NCI-H1105 treated with DMSO at 0.1 percent for 48 hours (cell line): Measurements from ENCODE around the gene ZNF366.

ENCODE experiments used
- DNase-seq: peaks from one replicate; lab custom pipeline; 2025; lab: John Stamatoyannopoulos, UW

ZNF366 gene

DNA sequence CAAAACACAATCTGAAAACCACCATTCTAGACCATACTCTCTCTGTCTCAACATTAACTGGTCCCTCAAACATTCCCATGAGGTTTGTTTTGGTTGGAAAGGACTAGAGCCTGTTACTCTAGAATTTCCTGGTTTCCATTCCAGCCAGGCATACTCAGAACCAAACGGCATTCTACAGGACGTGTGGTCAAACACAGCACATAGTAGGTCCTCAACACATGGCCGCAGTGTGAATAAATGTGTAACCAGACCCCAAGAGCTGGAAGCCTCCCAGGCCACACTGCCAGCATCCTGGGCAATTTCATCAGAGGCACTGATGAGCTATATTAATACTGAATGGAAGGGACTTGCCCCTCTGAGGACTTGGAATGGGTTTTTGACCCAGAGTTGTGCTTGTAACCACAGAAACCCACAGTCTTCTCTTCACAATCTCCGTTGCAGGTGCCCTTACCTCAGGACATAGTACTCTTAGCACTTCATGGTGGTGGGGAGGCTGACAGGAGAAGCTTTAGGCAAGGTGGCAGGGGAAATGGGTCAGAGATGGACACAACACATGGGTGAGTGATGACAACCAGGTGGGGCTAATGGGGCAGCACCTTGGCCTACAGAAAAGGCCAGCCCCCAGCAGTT lies 66.0 kb downstream of the ZNF366 start:
- DNase-seq, result no peak

DNA sequence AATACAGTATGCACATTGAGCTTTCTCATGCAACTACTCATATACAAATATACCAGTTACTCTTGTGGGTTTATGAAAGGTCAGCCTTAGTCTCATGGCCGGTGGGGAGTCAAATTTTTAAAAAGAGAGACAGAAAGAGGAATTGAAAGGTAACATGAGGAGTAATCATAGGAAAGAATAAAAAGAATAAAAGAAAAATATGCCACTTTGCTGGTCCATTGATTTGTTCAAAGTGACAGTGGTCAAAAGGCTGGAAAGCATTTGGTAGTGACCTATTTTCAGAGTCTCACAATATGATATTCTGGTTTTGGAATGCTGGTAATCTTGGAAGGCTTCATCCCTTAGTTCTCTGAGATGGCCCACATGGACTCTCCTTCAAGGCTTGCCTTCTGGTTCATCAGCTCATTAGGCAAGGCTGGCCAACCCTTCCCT lies 67.0 kb downstream of the ZNF366 start:
- no peak for DNase-seq

DNA sequence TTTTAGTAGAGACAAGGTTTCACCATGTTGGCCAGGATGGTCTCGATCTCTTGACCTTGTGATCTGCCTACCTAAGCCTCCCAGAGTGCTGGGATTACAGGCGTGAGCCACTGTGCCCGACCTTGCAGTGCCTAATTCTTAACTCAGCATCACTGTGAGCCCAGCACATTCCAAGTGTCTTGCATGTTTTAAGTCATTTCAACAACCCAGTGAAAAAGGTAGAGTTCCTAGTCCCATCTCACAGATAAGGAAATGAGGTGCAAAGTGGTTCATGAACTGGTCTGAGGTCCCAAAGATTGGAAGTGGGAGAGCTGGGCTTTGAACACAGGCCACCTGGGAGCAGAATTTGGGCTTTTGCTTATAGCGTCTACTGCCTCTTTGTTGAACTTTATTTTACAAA lies 68.0 kb downstream of the ZNF366 start:
- no peak for DNase-seq

DNA sequence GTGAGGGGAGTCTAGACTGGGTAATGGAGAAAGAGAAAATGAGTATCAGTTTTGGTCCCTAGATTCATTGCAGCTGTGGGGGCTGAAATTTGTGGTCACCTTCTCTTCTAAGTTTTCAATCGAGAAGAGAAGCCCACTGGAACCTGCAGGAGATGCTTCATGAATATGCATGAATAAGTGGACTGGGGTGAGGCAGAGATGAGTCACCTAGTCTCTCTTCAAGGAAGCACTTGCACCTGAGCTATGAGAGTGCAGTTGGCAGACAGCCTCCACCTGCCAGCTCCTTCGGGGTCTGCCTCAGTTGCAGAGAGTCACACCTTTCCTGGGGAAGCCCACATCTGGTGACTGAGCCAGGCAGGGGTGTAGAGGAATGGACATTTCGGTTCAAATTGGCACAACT lies 69.1 kb downstream of the ZNF366 start:
- DNase-seq, result no peak

DNA sequence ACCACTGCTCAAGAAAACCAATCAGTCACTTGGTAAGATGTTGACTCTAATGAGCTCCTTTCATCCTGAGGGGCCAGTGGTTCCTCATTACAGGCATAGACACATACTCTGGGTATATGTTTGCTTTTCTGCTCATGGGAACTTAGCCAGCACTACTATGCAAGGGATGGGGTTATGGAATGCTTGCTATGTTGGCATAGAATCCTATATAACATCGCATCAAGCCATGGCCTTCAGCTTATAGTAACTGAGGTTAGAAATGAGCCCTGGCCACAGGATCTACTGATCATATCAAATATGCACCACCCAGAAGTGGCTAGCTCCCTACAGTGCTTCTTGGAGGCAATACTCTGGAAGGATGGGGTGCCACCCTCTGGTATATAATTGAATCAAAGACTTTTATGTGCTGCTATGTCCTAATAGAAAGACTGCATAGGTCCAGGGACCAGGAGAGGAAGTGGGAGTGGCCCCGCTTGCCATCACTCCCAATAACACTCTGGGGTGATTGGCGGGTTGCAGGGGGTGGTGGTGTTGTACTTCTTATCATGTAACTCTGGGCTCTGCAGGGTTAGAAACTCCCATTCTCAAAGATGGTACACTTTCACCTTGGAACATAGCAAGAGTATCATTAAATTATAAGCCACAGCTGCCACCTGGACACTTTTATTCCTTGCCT lies 70.3 kb downstream of the ZNF366 start:
- no peak for DNase-seq

DNA sequence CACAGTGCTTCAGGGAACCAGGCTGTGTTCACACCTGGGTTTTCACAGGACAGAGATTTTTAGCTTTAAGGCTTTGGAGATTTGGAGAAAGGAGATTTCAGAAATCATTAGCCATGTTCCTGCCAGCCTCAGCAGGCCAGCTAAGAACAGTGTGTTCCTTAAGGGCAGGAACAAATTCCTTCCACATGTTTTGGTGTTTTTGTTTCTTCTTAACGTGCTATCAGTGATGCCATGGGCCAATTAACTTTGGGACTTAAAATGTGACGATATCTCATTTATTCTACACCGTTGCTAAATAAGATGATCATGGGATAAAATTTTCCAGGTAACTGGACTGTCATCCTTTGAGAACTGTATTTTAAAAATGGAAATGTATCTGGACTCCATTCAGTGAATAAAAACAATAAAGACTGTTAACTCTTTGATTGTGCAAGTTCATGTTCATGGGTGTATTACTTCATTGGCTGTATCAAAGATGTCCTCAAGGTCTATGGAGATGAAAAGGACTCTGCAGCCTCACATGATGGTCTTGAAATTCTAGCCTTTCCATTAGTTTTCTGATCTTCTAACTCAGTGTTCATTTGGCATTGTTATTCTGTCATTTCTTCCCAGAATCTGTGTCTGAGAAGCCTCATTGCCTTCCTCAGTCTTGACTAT lies 72.3 kb downstream of the ZNF366 start:
- no peak for DNase-seq

DNA sequence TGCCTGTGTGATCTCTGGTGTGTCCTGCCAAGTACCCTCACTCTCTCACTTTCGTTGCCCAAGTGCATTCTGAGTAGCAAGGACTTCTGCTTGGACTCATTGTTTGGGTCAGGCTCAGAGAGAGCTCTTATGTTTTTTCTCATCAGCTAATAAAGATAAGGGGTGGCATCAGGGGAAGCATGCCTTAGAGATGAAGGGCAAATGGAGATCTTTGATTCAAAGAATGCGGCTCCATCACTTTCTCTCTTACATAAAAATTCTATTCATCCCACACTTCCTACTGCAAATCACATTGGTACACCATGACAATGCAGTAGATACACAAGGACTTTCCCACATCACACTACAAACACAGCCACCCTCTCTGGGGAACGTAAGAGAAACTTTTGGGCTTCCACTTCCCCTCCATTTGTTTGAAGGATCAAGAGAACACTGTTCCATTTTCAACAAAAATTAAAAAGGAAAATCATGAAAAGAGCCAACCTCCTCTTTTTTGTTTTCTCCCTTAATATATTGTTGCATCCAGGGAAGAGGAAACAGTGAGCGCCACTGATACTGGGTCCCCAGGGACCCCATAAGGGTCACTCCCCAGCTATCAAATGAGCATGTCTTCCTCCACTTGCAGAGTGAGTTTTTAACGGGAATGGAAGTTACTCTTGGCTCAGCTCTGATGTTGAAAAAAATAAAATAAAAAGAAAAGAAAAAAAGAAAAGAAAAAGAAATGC lies 73.0 kb downstream of the ZNF366 start:
- DNase-seq, result no peak

DNA sequence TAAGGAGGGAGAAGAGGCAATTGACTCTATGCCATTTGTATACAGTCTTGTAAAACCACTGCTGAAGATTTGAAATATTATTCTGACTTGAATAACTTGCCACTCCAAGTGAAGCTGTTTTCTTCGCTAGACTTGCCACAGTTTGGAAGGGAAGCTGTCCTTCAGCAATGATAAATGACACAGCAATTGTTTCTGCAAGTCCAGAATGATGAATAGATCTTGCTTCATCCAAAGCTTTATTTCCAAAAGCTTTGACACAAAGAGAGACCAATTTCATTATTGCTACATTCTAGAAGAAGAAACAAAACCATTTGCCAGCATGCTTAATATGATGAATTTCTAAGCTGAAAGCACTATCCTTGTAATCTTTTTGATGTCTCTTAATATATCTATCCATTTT lies 73.7 kb downstream of the ZNF366 start:
- no peak for DNase-seq

DNA sequence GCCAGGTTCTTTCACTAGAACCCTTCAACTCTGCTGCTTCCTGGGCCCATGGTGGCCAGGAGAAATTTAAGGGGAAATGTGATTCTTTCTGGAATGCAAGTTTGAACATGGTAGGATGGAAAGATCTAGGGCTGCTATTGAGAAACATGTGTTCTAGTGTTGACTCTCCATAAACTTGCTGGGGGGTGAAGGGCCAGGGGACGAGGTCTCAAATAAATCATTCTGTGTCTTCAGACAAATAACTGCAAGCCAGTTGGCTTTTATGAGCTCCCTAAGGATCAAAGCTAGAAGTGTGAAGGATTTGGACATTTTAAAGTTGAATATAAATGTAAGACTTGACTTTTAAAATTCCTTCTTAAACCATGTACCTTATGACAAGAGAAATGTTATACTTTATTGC lies 78.5 kb downstream of the ZNF366 start:
- no peak for DNase-seq

DNA sequence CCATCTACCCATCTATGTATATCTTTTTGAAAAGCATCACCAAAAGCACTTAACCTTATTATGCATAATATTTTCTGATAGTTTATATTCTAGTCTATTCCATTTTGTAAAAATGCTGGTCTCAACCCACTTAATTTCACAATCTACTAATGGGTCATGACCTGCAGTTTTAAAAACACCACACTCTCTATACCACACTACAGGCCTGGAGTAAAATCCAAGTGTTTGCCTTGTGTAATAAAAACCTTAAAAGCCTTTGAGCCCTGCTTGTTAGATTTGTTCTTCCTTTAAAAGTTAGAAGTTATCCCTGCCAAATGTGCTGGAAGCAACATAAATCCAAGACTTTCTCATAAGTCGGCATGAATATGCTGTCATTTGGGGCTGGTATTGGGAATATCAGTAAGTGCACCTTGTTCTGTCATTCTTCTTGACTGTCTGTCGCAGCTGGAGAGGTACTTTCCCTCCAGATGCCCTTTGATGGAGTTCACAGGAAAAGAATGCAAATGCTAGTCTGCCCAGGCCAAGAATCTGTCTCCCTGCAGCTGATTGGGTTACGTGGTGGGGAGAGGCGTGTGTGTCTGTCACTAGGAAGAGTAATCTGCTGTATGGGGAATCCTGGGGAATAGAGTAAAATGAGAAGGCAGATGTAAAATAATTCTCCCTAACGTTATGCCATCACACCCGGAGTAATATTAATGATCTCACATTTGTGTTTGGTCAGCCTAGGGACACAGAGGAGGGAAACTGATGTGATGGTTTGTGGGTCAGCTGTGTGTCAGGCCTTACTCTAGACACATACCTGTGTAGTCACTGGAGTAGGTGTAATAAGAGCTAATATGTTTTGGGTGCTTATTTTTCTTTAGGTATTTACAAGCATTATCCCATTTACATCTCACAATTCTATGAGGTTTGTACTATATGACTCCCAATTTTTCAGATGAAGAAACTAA lies 79.4 kb downstream of the ZNF366 start:
- no peak for DNase-seq

DNA sequence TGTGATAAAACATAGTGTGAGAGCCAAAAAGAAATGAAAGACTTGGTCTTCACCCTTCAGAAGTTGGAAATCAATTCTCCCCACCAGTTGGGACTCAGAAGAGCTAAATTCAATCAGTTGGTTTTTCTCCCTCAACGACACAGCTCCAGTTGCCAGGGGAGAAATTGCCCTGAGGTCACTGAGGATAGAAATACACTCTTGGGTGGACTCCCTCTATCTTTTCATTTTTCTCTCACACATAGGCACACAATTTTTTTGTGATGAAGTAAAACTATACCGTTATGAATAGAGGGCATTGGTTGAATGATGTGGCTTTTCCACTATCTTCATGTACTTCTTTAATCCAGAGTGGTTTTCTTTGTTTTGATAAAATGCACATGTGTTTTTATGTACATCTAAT lies 80.2 kb downstream of the ZNF366 start:
- no peak for DNase-seq

DNA sequence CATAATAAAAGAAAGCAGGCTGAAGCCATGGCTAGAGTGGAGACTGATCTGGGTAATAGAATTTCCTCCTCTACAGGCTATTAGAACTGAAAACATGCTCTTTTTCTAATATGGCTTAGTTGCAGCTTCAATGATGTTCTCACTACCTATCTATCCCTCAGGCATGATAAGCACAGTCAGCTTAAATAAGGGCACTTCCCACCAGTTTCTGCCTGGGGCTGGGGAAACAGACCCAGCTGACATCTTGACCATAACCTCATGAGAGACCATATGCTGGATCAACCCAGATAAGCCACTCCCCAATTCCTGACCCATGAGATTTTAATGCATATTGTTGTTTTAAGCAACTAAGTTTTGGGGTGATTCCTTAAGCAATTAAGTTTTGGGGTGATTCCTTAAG lies 81.2 kb downstream of the ZNF366 start:
- no peak for DNase-seq

DNA sequence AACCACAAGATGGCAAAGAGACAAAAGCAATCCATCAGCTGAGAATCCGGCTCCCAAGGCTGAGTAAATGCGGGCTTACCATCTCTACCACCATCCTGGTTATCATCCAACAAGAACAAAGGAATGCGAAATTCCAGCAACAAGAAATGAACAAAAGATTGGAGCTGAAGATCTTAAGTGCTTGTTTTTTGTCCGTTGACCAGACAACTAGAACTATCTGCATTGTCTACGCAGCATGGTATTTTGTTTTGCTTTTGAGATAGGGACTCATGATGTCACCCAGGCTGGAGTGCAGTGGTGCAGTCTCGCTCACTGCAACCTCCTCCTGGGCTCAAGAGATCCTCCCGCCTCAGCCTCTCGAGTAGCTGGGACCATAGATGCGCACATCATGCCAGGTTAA lies 88.9 kb downstream of the ZNF366 start:
- no peak for DNase-seq

DNA sequence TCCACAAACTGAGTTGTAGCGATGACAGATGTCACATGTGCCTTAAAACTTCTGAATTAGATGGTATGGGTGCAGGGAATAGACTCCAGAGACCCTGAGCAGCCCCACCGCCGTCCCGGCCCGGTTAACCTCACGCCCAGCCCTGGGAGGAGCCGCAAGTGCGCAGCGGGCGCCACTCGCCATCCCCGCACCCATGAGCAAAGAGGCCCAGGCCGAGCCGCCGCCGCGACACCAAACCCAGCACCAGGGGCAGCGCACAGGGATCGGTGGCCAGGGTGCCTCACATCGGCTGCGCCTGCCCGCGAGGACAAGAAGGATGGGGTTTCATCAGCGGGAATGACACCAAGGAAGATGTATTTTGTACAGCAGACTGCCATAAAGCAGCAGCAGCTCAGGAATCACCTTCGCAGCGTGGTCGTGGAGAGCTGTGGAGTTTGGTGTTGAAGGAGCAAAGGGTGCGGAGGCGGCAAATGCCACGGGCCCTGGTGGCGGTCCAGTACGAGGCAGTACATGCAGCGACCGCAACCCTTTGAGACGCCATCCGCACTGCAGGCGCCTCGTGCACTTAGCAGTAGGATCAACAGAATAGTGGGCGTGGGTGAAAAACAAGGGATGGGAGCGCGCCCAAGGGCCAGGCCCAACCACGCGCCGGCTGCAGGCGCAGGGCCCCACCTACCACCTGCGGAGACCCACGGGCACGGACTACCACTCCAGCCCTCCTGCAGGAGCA lies 89.7 kb downstream of the ZNF366 start:
- DNase-seq, result no peak

DNA sequence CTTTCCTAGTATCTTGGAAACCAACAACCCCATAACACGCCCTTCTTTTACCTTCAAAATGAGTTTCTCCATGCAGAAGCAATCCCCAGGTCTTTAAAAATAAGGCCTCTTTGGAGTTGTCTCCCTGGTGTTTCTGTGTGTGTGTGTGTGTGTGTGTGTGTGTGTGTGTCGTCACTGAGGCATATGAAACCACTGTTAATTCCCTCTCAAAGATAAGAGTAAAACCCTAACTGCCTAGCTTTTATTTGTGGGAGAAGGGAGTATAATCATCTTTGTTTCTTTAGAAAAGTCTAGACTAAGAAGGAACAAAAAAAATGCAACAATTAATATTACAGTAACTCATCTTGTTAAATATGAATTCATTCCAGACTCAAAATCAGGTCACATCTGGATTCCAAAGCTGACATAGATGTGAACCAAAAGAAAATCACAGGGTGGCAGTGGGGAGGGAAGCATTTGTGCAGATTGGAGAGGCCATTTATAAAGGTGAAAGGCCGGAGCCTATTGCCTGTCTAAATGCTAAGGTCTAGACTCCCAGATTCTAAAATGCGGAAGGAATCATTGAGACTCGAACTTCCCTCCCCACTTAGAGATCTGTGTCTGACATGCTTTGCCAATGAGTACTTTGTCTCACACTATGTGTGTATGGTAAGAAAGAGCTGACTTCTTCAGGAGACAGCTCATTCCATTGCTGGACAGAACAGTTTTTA lies 91.4 kb downstream of the ZNF366 start:
- no peak for DNase-seq

DNA sequence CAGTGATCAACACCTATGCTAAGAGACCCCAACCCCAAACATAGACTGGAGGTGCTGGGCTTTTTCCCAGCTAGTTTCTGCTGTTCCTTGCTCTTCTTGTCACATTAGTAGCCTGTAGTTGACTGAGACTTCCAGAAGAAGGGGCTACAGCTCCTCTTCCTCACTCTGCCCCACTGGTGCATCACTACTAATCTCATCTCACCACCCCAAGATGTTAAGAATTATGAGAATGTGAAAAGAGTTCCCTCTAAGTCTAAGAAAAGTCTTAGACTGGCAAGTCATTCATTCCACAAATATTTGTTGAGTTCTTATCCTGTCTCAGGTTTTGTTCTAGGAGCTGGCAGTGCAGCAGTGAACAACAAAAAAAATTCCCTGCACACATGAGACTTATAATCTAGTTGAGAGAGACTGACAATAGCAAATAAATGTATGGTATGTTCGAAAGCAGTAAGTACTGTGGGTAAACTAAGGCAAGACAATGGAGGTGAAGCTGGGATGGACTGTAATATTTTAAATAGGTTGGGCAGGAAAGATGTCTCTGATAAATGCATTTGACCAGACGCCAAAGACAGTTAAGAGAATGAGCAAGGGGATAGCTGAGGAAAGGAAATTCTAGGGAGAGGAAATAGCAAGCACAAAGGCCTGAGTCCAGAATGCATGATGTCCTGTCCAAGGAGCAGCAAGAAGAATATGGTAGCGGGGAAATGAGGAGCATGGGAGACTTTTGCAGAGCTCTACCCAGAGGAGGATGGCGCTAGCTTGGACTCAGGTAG lies 94.7 kb downstream of the ZNF366 start:
- DNase-seq, result no peak

DNA sequence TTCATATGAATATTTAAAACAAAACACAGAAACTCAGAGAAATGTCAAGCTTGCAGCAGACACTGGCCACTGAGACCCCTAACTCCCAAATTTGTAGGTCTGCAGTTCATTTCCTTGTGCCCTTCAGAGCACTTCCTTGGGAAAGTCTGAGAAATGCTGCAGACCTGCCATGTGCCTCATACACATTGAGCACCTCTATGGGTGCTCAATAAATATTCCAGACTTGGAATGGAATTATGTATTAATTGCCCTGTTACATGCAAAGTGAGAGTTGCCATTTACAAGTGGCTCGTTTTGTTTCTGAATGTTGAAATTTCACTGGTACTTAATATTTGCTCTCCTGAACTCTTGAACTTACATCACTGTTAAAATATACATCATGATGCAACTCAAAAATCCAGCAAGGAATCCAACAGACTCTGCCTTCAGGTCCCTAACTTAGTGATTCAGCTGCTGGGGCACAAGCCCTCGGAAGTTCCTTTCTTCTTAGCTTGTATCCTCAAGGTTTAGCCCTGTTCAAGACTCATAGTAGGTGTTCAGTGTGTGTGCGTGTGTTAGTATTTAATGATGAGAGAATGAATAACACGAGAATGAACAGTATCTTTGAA lies 96.4 kb downstream of the ZNF366 start:
- no peak for DNase-seq

DNA sequence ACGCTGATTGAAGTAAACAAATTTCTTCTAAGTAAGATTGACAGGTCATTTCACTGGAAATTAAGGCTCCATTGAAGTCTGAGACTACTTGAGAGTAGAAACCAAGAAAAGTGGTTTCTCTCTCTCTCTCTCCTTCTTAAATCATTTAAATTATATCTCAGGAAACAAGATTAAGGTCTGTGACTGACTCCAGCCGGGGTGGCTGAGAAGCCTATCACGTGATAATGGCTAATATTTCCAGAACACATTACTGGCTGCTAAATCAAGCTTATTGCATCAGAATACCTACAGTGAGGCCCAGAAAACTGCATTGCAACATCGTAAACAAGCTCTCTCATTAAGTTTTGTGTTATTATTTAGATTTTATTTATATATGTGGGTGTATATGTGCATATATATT lies 98.6 kb downstream of the ZNF366 start:
- DNase-seq, result no peak

DNA sequence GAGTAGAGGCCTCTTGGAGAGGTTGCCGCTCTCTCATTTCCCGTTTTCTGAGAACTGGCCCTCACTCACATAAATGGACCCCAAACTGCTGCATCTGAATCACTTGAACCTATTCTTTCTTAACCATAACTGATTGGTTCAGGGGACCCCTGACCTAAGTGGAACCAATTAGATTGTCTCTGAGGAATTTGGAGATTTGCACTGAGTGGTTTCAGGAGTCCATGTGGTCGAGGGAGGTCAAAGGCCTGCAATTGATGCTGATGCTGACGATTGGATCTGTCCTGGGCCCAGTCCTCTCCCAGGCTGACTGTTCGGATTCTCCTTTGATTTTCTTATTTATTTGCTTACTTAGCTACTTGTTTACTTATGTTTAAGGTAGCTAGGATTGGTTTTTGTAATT lies 99.1 kb downstream of the ZNF366 start:
- DNase-seq, result no peak
